ENCODE measurements around the gene CD59.

Gene CD59

DNA sequence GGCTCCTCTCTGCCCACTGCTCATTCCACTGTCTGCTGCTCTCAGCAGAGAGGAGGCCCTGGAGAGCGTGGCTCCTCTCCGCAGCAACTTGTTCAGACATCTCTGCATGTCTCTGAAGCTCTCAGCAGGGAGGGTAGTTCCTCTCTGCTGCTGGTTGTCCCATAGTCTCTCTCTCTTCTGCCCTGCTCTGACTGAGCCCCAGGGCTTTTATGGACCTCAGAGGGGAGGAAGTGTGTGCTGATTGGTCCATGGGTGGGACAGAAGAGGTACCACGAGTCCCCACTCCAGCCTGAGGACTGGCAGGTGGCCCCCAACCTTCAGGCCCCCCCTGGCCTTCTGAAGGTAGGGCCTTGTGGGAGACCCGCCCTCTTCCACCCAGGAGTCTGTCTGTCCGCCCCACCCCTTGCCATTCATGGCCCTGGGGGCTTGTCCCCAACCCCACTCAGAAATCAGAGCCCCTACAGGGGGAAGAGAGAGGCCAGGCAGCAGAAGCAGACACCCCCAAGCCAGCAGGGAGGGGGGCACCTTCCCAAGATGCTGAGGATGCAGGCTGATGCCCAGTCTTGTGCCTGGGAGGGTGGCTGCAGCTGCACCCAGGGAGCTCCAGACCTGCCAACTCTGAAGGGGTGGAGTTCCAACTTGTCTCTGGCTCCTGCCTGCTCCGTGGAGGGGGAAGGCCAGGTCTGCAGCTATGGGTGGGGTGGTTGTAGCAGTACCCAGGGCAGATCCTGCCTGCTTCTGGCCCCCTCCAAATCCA is 70.7 kb downstream of the CD59 start:
- no peak for DNase-seq

DNA sequence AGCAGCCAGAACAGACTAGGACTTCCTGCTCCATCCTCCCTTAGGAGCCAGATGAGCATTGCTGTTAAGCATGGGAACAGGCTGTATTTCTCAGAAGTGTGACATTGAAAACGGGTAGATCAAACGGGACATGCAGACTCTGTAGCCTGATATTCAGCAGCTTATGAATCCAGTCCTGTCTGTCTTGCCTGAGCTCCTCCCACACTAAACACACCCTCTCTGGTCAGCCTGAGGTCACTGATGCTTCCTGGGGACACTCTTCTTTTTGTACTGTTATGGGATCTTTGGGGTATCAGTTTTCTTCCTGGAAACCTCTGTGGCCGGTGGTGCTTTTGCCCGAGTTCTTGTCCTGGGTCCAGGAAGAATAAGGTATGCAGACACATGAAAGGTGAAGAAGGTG is 71.4 kb downstream of the CD59 start:
- no peak for DNase-seq

DNA sequence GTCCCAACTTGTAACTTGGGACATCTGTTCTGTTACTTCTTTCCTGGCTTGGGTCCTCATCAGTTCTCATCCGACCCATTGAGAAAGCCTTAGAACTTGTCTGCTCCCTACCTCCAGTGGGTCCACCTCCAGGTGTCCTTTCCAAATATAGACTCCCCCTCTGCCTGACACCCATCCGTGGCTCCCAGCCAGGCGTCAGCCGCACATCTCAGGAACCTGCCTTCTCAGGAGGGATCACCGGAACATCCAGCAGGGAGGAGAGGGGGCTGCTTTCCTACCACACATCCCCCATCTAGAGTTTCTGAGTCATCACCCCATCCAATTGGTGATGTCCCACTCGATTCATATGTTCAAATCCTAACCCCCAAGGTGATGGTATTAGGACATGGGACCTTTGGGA is 72.1 kb downstream of the CD59 start:
- no peak for DNase-seq

DNA sequence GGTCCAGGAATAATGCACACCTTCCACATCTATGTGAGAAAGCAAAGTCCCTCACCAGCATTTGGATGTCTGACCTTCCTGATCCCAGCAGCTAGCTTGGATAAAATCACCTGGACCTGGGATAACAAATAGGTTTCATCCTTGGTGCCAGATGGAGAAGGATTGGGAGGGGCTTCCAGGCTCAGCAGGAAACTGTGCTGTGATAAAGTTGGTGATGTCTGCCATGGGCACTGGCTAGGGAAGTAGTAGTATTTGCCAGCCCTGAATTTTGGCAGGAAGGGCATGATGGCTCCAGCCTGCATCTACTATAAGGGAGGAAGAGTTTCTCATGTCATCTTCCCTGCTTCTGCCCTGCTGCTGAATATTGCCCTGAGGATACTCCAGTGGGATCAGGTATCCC is 73.1 kb downstream of the CD59 start:
- peak; percentile 96 for DNase-seq

DNA sequence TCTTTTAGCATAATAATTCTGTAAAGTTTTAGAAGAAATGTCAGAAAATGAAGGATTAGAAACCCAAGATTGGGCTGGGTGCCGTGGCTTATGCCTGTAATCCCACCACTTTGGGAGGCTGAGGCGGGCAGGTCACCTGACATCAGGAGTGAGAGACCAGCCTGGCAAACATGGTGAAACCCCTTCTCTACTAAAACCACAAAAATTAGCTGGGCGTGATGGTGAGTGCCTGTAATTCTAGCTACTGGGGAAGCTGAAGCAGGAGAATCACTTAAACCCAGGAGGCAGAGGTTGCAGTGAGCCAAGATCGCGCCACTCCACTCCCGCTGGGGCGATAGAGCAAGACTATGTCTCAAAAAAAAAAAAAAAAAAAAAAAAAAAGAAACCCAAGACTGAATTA is 74.7 kb downstream of the CD59 start:
- peak; percentile 14 for DNase-seq

DNA sequence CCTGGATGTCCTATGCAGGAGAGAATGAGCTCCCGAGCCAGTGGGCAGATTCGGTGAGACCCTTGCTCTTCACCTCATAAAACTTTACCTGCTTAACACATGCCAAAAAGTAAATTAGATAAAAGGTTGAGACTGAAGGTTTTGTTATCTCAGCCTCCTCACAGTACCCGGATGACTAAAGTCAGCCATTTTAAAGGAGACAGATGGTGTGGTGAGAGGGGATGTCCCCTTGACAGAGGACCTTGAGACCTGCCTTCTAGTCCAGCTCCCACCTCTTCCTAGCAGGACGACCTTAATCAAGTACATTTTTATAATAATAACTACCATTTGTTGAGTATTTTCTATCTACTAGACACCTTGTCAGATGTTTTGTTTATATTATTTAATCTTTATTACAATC is 75.3 kb downstream of the CD59 start:
- DNase-seq: no peak

DNA sequence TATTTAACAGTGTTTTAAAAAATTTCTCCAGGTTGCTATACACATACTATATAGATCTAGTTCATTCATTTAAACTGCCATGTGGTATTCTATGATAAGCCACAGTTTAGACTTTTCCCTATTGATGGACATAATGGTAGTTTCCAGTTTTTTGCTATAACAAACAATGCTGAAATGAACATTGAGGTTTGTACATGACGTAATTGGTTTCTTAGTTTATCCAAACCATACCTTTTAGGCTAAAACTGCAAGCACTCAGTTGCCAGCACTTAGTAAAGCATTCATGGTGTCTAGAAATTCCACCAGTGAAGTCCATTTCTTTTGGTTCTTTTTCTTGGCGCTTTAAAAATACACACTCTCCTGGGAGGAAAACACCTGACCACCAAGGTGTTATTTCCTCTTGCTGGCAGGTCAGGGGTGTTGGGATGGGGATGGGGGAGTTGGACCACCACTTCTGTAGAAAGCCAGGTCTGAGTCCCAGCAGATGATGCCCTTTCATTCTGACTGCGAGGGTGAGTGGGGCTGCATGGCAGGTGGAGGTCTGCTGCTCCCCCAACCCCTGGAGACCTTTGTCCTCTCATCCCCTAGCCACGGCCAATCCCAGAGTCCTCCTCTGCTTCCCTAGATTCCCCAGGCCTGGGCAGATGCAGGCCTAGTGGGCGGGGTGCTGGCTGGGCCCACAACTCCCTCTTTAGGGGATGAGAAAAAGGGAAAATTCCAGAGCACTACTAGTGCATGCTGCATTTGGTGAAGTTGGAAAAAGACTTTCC is 76.7 kb downstream of the CD59 start:
- no peak for DNase-seq

DNA sequence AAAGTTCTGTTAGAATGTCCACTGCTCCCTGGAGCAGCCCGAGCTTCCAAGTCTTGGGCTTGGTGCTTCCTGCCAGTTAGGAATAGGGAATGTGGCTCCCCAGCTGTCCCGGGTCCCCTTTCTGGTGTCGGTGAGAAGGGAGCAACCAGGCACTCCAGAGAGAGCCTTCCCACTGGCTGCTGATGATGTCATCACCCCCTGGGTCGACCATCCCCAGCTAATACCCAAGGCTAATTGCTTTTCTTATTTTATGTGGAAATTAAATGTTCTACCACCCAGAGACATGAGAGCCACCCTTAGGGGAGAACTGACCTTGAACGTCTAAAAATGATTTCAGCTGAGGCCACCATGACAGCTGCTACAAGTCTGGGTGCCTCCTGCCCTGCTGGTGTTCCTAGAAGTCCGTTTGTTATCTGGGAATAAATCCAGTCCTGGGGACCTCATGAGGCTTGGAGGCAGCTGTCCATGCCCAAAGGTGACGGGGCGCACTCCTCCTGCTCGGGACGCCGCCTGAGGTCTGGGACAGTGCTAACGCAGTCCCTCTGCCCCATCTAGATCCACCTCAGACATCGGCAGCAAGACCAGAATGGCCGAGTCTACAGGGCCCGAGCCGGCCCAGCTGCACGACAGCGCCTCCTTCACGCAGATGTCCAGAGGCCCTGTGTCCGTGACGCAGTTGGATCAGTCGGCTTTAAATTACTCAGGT is 77.9 kb downstream of the CD59 start:
- peak; percentile 92 for DNase-seq

DNA sequence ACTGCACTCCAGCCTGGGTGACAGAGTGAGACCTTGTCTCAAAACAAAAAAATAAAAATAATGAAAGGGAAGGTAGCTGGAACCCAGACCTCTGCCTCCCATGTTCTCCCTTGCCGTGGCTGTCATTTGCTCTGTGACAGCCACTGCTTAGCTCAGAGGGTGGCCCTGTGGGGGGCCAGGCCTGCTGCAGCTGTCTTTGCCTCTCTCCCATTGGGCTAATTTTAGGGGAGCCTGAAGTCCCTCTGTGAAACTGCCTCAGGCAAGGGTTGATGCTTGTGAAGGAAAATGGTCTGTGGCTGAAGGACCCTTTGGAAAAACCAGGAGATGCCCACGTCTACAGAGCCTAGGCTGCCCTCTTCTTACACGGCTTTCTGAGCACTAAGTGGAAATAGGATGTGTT is 78.5 kb downstream of the CD59 start:
- peak; percentile 94 for DNase-seq

DNA sequence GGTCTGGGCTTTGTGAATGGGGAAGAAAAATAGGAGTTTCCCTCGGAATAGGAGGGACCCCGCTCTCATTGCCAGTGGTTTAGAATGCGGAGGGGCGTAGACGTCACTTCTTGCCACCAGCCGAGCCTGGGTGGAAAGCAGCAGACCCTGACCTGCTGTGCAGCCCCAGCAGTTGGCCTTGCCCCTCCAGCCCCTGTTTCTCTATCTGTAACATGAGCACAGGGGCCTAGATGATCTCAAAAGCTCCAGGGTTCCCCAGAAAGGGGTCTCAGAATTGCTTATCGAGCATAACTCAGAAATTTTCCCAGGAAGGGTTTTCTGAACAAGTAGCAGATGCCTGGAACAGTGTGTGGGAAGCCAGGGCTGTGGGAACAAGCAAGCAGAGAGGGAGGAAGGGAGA is 79.5 kb downstream of the CD59 start:
- no peak for DNase-seq

DNA sequence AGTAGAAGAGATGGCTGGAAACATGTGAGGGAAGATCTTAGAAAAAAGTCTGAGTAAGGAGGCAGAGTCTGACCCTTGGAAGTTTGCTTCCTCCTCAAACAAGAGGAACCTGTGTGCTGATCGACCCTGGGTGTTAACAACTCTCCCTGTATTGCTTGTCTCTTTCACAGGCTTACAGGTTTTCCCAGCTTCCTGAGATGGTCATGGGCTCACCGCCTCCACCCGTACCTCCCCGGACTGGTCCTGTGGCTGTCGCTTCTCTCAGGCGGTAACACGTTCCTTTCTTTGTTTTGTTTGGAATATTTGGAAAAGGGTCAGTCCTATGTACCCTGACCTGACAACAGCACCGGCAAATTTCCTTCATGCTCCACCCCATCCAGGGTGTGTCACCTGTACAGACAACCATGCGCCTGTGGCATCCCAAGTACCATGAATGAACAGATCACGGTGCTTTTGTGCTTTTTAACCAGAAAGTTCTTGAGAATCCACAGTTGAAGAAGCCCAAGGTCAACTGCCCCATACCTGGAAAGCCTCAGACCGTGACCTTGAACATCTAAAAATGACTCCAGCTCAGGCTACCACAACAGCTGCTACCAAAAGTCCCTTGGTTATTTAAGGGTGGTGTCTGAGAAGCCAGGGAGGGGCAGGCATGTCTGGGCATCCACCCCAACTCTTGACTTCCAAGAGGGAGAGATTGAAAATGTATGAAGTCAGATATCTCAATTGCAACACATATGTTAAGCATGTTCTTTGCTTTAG is 80.2 kb downstream of the CD59 start:
- no peak for DNase-seq

DNA sequence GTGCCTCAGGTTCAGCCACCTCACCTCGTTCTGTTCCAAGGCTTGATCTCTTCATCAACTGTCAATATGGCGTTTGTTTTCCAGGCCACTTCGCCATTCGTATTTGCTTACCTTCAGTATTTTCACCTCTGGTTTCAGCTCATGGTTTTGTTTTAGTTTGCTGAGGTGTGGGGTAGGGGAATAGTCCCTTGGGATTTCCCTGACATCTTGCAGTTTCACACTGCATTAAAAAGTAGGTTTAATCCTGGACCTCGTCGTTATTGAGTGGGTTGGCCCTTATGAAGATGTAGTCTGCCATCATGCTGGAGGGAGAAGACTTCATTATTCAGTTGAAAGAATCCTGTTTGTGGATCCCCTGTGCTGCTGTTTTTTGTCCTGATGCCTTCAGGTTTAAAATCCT is 81.6 kb downstream of the CD59 start:
- no peak for DNase-seq
